Right lobe of liver (tissue), 4 donors: ENCODE measurements around the gene SMOC1.

Experiments used
- CTCF ChIP-seq, 4 donors: fragments of 200-600 bp in 3 of 4; fragments of 450-650 bp in 1 of 4; IDR thresholded peaks; one replicate each; pipeline versions ENCODE4 v1.5.1 to v1.8.0; 2016 to 2022; ENCODE audit warnings: antibody characterized with exemption in 4 of 4, mild to moderate bottlenecking in 2 of 4
- POLR2A ChIP-seq: fragments of 450-650 bp; IDR thresholded peaks from one replicate; pipeline ENCODE4 v1.6.1; 2017; ENCODE audit warnings: antibody characterized with exemption, mild to moderate bottlenecking
- donor health status: DM: no; HTN: no; CAD: no.
- donor health status: DM: no; HTN: no; CAD: no.
- donor health status: DM: no; HTN: yes; CAD: no.

GRCh38 chr14:70080076-70080475 lies 200.9 kb downstream of the SMOC1 start:
- TF ChIP-seq CTCF (IDR thresholded peaks at IDR 0.05), result no peak
- TF ChIP-seq POLR2A, result no peak
